ENCODE data around the gene ATP9B.

DNA sequence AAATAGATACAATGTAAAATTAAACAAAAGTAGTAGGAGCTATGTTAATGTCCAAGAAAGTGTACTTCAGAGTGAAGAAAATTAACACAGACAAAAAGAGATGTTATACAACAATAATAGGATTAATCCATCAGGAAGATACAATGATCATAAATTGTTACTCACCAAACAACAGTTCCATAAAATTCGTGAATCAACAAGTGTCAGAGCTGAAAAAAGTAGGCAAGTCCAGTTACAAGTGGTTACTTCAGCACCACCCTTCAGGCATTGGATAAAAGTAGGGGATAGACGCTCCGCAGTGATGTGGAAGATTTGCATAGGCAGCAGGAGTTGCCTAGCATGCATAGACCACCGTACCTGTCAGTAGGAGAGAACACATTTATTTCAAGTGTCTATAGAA, 77.8 kb downstream of the ATP9B start:
- TF ChIP-seq EZH2 (IDR thresholded peaks at IDR 0.05; ENCODE audit: insufficient read depth, poor library complexity, severe bottlenecking) (no peak), EZH2phosphoT487 (IDR thresholded peaks at IDR 0.05; ENCODE audit: insufficient read depth, low read depth) (no peak)

All from GM23248 (cell line).